Fibroblast of lung (primary cell): ENCODE results near the gene AS3MT.
"Not testable (repeated sequence)": the region's sequence is repeated elsewhere in the genome, so short reads cannot be mapped to it uniquely, and the experiment has no call there.

ENCODE experiments used
- EZH2 ChIP-seq: IDR thresholded peaks from 2 replicates; pipeline ENCODE4 v1.5.1; 2012; ENCODE audit warnings: low read length, control low read depth, mild to moderate bottlenecking; ENCODE audit errors: missing control alignments
- TF ChIP-seq, protein P1 (sequence below), 2 donors: IDR thresholded peaks in 1 of 2; conservative IDR thresholded peaks in 1 of 2; 1 replicate in 1 of 2; 2 replicates in 1 of 2; pipeline ENCODE4 v1.5.1; 2011 to 2012; ENCODE audit warnings: low read length in 2 of 2, control low read depth in 1 of 2, inconsistent platforms in 1 of 2, low read depth in 1 of 2, mild to moderate bottlenecking in 1 of 2

DNA sequence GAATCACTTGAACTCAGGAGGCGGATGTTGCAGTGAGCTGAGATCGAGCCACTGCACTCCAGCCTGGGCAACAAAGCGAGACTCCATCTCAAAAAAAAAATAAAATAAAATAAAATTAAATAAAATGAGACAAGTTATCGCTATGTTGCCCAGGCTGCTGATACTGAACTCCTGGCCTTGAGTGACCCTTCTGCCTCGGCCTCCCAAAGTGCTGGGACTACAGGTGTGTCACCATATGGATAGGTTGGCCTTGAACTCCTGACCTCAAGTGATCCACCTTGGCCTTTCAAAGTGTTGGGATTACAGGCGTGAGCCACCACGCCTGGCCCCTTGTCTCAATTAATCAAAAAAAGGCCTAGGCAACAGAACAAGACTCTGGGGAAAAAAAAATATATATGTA is 16.0 kb upstream of the AS3MT start:
- TF ChIP-seq, protein P1, sequence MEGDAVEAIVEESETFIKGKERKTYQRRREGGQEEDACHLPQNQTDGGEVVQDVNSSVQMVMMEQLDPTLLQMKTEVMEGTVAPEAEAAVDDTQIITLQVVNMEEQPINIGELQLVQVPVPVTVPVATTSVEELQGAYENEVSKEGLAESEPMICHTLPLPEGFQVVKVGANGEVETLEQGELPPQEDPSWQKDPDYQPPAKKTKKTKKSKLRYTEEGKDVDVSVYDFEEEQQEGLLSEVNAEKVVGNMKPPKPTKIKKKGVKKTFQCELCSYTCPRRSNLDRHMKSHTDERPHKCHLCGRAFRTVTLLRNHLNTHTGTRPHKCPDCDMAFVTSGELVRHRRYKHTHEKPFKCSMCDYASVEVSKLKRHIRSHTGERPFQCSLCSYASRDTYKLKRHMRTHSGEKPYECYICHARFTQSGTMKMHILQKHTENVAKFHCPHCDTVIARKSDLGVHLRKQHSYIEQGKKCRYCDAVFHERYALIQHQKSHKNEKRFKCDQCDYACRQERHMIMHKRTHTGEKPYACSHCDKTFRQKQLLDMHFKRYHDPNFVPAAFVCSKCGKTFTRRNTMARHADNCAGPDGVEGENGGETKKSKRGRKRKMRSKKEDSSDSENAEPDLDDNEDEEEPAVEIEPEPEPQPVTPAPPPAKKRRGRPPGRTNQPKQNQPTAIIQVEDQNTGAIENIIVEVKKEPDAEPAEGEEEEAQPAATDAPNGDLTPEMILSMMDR (conservative IDR thresholded peaks at IDR 0.05 in 1 of 2, IDR thresholded peaks at IDR 0.05 in 1 of 2; ENCODE audit: low read depth in 1 of 2, low read length in 2 of 2), result not testable (repeated sequence)
- not testable (repeated sequence) for TF ChIP-seq EZH2
